Omental fat pad (tissue), 4 donors: ENCODE results near the gene NPHP1. TPM values are rescaled to one million over a fixed set of nuclear protein-coding genes. Genes with fewer than 3 reads are reported as not detected.

ENCODE experiments used
- ATAC-seq: fragments of 150-250 bp; one replicate; pipeline ENCODE4 v1.9.1; 2016; ENCODE audit warnings: mild to moderate bottlenecking, moderate library complexity; ENCODE audit not compliant: low FRiP score
- DNase-seq: peaks from one replicate; pipeline ENCODE4 v3.0.0-alpha.2; 2019; ENCODE audit warnings: low spot score
- CTCF ChIP-seq, 3 donors: fragments of 450-650 bp; IDR thresholded peaks; one replicate each; pipeline ENCODE4 v1.5.1; 2016 to 2017; ENCODE audit warnings: antibody characterized with exemption in 3 of 3, mild to moderate bottlenecking in 3 of 3, moderate library complexity in 2 of 3
- total RNA-seq, 4 donors: library from RNA; depleted of rRNA; stranded (reverse); fragments of >200 nt; gene quantifications; one replicate each; pipeline ENCODE4 v1.1.0, GENCODE V29; 2016

The NPHP1 gene
- total RNA-seq, 4 donors from 2014 or later: 2.4 to 7.4 (median 3.7) TPM

GRCh38 chr2:110105608-110106467, 99.0 kb downstream of the NPHP1 start:
- peak; percentile 33 for ATAC-seq
- DNase-seq: no peak
- no peak for TF ChIP-seq CTCF (IDR thresholded peaks at IDR 0.05)

DNA sequence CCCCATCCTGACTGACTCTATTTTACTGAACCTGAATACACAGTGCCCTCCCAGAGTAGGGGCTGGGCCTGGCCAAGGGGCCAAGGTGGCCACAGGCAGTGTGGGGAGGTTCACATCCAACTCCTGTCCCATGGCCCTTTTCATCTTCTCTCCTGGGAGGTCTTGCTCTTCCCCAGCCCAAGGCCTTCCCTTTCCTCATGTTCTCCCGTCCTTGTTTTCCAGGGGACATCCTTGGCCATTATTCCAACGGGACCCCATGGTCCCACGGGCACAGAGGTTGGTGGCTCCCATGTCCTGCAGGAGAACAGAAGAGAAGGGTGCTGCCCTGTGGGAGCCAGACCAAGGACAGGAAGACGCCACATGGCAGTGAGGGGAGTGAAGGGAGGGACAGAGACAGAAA, 99.6 kb downstream of the NPHP1 start:
- DNase-seq: no peak
- no peak for ATAC-seq

GRCh38 chr2:110104025-110104771, 100.6 kb downstream of the NPHP1 start:
- no peak for ATAC-seq
- no peak for DNase-seq

More for the DNA sequence above, 99.6 kb downstream of the NPHP1 start:
- no peak for TF ChIP-seq CTCF (IDR thresholded peaks at IDR 0.05)

DNA sequence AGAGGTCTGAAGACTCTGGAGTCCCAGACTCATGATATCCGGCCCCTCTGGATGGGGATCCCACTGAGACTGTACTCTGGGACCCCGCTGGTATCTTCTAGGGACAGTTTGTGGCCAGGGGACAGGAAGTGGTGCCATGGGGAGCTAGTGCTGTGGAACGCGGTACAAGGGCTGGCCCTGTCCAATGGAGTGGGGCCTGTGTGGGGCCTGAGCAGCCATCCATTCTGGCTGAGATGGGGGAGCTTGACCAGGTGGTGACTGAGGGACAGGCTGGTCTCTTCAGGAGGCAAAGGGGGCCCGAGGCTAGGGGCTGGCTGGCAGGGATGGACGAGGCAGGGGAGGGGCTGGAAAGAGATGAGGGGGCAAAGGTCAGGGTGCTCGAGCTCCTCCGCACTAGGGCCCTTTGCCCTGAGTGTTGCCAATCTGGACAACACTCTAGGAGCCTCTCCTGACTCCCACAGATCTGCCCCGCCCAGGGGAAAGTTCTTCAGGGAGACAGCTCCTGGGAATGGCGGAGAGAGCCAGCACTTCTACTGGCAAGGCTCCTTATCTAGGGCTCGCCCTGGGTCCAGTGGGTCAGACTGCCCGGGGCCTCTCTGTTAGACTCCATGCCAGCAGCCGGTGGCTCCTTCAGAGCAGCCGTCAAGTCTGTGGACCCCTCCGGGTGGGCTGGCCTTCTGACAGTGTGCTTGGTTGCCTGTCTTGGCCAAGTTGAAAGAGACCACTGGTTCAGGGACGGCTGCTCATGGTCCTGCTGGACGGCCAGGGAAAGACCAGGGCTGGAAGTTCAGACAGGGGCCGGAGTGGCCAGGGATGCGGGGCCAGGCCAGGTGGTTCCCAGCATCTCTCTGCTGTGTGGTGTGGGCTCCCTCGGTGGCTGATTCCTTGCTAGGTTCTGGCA, 101.5 kb downstream of the NPHP1 start:
- no peak for ATAC-seq
- no peak for TF ChIP-seq CTCF (IDR thresholded peaks at IDR 0.05)

More at GRCh38 chr2:110104025-110104771, 100.6 kb downstream of the NPHP1 start:
- no peak for TF ChIP-seq CTCF (IDR thresholded peaks at IDR 0.05)

DNA sequence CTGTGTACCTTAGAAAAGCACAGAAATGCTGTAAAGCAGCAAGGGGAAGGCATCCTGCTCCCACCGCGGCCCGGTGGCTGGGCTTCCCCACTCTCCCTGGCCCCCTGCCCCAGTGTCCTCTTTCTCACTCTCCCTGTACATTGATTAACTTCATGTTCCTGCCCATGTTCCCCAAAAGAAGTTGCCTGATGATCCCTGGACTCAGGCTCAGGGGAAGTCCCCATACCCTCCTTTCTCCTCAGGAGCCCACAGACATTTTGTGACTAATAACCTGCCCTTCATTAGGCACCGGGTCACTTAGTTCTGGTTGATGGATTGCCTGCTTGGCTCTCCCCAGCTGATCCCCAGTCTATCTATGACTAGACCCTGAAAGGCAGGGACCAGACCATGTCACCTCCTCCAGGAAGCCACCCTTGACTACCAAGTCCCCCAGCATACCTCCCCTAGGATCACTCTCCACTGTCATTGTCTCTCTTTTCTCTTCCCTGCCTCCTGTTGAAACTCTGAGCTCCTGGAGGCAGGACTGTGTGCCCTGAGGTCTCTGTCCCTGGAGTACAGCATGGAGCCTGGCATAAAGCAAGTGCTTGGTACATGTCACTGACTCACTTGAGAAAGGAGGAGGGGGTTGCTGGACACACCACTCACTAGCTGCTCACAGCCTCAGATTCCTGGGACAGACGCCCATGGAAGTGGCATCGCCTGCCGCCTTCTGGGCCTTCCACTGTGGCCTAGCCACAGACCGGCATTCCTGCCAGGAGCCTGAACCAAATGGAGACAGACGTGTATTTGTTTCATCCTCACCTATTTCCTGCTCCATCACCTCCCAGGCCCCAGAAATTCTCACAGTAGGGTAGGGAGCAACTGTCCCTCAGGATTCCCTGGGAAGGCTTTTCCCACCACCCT, 102.7 kb downstream of the NPHP1 start:
- DNase-seq: no peak

More for the DNA sequence above, 101.5 kb downstream of the NPHP1 start:
- DNase-seq: no peak

More for the DNA sequence above, 102.7 kb downstream of the NPHP1 start:
- TF ChIP-seq CTCF (IDR thresholded peaks at IDR 0.05): no peak
- peak; percentile 27 for ATAC-seq
